ES-I3 (cell line): ENCODE data around the gene ATXN7L1.

ENCODE experiments used
- H3K36me3 ChIP-seq: 2 replicates; pipeline ENCODE4 v1.6.1; 2013; ENCODE audit warnings: mild to moderate bottlenecking, low read length, control low read depth, moderate library complexity; ENCODE audit not compliant: insufficient read depth
- H3K4me1 ChIP-seq: 2 replicates; pipeline ENCODE4 v1.6.1; 2013; ENCODE audit warnings: mild to moderate bottlenecking, control low read depth, low read length; ENCODE audit not compliant: insufficient read depth
- H3K9ac ChIP-seq: 2 replicates; pipeline ENCODE4 v1.6.1; 2013; ENCODE audit warnings: low read depth, mild to moderate bottlenecking, low read length, moderate library complexity
- H3K9me3 ChIP-seq: 2 replicates; pipeline ENCODE4 v1.6.1; 2013; ENCODE audit warnings: mild to moderate bottlenecking, low read length, moderate library complexity; ENCODE audit not compliant: control insufficient read depth, insufficient read depth

Gene ATXN7L1

DNA sequence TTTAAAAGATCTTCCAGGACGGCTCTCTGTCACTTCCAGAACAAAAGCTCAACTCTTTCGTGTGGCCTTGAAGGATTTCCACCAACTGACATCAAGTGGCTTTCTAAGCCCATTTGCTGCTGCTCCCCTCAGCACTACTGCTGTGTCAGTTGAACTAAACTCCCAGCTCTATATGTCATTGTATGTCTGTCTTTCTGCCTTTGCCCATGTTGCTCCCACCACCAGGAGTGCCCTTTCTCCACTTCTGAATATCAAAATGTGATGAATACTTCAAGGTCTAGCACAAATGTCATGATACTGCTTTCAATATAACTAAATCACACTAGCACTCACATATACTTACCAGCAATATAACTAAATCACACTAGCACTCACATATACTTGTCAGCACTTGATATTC lies 138.3 kb downstream of the ATXN7L1 start:
- H3K9me3 ChIP-seq = no peaks in the 10 kb centered on the region
- no peaks in the 10 kb centered on the region for H3K4me1 ChIP-seq
- no peak overlapping the region for H3K9ac ChIP-seq
- no peaks in the 10 kb centered on the region for H3K36me3 ChIP-seq

DNA sequence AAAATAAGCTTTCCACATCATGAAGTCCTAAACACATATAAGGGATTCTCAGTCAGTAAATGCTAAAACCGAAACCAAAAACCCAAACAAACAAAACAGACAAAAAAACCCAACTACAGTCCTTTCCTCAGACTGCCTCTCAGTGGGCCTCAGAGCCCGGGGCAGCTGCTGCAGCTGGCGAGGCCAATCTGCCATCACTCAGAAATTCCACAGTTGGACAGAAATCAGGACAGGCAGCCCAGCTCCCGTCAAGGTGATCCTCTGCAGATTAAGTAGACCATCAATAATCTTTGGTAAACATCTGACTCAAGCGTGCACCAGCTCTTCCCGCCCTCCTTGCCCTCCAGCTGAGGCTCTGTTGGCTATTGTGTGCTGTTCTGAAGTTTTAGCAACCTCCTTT lies 142.2 kb downstream of the ATXN7L1 start:
- no peaks in the 10 kb centered on the region for H3K36me3 ChIP-seq
- H3K9me3 ChIP-seq = no peaks in the 10 kb centered on the region
- no peaks in the 10 kb centered on the region for H3K4me1 ChIP-seq
- no peak overlapping the region for H3K9ac ChIP-seq

DNA sequence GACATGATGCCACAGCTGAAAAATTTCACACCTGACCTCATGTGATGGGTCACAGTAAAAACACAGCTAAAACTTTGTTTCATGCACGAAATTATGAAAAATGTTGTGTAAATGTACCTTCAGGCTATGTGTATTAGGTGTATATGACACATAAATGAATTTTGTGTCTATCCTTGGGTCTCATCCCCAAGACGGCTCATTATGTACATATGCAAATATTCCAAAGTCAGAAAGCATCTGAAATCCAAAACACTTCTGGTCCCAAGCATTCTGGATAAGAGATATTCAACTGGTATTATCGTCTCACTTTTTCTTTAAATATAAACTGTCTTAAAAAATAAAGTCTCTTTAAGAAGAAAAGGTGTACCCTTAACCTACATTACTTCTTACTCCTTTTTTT lies 145.4 kb downstream of the ATXN7L1 start:
- Histone ChIP-seq H3K36me3 (no peaks in the 10 kb centered on the region), H3K4me1 (no peaks in the 10 kb centered on the region), H3K9me3 (no peaks in the 10 kb centered on the region)

DNA sequence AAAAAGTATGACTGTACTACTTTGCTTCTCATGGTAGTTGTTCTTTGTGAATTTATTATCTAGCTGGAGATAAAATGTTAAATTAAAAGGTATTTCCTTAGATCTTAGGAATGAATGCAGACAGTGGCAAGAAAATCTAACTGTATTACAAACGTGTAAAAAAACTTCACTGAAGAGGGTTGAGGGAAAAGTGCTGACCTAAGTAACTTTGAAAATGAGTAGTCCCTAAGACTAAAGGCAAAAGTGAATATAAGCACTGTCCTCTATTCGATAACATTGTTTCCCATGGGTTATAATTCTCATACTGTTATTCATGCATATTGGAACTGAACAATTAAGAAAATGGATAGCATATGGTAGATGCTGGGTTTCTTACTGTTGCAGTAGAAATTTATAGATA lies 148.4 kb downstream of the ATXN7L1 start:
- no peak overlapping the region for H3K9ac ChIP-seq
- no peaks in the 10 kb centered on the region for H3K9me3 ChIP-seq
- H3K4me1 ChIP-seq = peaks cover 8% of the 10 kb centered on the region
- H3K36me3 ChIP-seq = no peaks in the 10 kb centered on the region

More for the DNA sequence above, 145.4 kb downstream of the ATXN7L1 start:
- no peak overlapping the region for H3K9ac ChIP-seq

DNA sequence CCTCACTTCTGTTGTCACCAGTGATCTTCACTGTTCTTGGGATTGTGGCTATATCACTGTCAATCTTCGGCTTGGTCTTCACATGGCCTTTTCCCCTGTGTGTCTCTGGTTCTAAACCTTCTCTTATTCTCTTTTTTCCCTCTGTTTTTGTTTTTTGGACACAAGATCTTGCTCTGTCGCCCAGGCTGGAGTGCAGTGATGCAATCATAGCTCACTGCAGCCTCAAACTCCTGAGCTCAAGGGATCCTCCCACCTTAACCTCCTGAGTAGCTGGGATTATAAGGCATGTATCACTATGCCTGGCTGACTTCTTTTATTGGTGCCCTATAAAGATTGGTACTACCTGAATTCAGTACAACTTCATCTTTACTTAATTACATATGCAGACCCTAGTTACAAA lies 151.7 kb downstream of the ATXN7L1 start:
- H3K4me1 ChIP-seq = peaks cover 21% of the 10 kb centered on the region
- no peaks in the 10 kb centered on the region for H3K36me3 ChIP-seq
- no peaks in the 10 kb centered on the region for H3K9me3 ChIP-seq
- no peak overlapping the region for H3K9ac ChIP-seq

DNA sequence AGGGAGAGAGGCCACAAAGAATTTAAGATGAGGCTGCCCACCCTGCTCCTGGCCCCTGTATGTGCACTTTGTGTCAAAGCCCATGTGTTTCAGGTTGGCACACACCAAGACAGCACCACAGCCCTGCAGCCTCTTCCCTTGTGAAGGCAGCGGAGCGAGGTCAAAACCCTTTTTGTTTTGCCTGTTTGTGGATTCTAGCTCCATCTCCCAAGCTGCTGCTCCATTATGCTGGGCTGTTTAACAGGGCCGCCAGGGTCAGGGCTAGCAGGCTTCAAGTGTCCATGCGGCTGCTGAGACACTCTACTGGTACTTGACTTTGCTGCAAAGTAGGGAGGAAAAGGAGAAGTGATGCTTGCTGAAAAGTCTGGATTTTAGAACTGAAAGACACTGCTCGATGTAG lies 152.8 kb downstream of the ATXN7L1 start:
- no peaks in the 10 kb centered on the region for H3K36me3 ChIP-seq
- H3K9me3 ChIP-seq = no peaks in the 10 kb centered on the region
- no peak overlapping the region for H3K9ac ChIP-seq
- peaks cover 31% of the 10 kb centered on the region for H3K4me1 ChIP-seq

DNA sequence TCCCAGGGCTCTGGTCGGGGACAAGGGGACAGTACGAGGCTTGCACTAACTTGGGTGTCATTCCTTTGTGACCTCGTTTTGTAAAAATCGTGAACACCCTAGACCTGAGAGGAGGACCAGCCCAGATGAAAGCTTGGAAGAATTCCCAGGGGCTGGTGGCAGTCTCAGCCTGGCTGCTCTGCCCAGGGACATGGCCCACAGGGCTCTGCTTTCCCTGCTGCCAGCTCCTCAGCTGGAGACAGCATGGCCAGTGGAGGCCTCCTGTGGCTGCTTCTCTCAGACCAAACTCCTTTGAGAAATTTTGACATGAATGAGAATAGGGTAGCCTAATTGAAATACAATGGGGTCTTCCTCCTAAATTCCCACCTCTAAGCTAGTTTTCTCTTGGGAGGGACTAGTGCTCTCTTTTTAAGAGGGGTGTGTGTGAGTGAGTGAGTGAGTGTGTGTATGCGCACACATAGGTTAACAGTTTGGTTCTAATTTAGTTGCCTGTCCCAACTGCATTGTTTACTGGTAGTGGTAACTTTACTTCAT lies 154.8 kb downstream of the ATXN7L1 start:
- Histone ChIP-seq H3K9ac (no peak overlapping the region), H3K36me3 (no peaks in the 10 kb centered on the region), H3K4me1 (peaks cover 31% of the 10 kb centered on the region), H3K9me3 (no peaks in the 10 kb centered on the region)

DNA sequence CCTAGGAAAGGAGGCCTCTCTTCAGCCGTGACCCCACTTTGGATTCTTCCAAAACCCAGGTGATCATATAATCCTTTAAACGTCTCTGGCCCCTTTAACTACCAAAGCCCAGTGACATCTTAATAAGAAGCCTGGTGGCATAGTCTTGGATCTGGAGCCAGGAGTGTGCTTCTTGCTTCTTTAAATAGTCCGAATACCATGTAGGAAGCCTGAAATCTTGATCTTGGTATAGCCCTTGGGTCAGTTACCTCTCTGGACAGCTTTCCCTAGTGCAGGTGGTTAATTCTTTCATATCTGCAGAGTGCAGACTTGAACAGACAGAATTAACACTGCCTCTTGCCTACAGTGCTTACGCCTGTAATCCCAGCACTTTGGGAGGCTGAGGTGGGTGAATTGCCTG lies 156.5 kb downstream of the ATXN7L1 start:
- no peak overlapping the region for H3K9ac ChIP-seq
- H3K36me3 ChIP-seq = no peaks in the 10 kb centered on the region
- peaks cover 31% of the 10 kb centered on the region for H3K4me1 ChIP-seq
- no peaks in the 10 kb centered on the region for H3K9me3 ChIP-seq

DNA sequence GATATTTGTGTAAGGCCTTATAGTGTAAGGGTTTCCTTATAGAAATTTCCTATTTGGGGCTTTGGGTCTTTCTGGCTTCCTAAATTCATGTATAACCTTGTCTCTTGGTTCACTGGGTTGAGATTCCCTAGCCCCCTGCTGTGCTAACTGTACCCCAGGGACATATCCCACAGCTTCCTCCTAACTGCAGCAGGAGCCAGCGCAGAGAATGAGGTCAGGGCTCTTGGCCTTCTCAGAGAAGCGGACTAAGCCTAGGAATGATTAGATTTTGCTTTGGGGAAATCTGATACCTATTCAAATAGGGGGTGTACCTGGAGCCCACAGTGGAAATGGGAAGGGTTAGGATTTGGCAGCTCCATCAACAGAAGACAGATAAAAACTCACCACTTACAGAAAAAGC lies 157.0 kb downstream of the ATXN7L1 start:
- Histone ChIP-seq H3K9me3 (0 out of 2 replicates have a peak, but pooled peaks cover 1% of the 10 kb centered on the region), H3K36me3 (no peaks in the 10 kb centered on the region; the same call in 1 of the 2 replicates), H3K9ac (no peak overlapping the region)

DNA sequence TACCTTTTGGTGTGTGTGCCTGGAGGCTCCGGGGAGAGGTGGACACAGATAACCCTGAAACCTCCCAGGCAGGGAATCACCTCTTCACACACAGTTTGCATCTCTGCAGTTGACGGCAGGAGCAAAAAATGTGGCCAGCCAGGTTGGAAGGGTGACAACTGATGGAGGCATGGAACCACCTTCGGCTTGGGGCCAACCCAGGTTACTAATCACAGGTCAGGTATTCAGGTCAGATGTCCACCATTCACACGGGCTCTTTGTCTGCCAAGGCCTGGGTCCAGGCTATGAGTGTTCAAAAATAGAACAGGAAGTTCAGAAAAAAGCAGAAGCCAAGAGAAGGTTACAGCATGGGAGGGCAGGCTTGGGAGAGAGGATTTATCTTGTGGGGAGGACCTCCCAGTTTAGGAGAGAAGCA lies 157.9 kb downstream of the ATXN7L1 start:
- Histone ChIP-seq H3K9me3 (peaks cover 9% of the 10 kb centered on the region; the same call in 1 of the 2 replicates), H3K9ac (no peak overlapping the region), H3K4me1 (peaks cover 27% of the 10 kb centered on the region), H3K36me3 (no peaks in the 10 kb centered on the region; the same call in 1 of the 2 replicates)

More for the DNA sequence above, 157.0 kb downstream of the ATXN7L1 start:
- H3K4me1 ChIP-seq = peaks cover 31% of the 10 kb centered on the region

DNA sequence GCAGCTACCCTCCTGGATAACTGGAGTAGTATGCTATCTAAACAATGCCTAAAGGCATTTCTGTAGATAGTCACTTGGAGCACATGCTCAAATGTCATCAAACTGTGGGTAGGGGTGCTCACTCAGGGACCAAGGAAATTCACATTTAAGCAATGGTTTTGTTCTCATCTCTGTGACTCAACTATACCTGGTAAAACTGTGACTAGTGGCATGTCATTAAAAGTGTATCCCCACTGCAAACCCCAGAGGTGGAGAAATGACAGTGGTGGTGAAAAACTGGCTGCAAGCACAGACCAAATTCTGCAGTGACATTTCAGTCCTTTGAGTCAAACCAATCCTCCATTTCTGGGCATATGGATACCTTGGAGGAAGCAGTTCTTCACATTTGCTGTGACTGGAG lies 160.9 kb downstream of the ATXN7L1 start:
- H3K9me3 ChIP-seq = peaks cover 31% of the 10 kb centered on the region
- H3K9ac ChIP-seq = no peak overlapping the region
- H3K36me3 ChIP-seq = no peaks in the 10 kb centered on the region; the same call in 1 of the 2 replicates
- H3K4me1 ChIP-seq = peaks cover 15% of the 10 kb centered on the region

DNA sequence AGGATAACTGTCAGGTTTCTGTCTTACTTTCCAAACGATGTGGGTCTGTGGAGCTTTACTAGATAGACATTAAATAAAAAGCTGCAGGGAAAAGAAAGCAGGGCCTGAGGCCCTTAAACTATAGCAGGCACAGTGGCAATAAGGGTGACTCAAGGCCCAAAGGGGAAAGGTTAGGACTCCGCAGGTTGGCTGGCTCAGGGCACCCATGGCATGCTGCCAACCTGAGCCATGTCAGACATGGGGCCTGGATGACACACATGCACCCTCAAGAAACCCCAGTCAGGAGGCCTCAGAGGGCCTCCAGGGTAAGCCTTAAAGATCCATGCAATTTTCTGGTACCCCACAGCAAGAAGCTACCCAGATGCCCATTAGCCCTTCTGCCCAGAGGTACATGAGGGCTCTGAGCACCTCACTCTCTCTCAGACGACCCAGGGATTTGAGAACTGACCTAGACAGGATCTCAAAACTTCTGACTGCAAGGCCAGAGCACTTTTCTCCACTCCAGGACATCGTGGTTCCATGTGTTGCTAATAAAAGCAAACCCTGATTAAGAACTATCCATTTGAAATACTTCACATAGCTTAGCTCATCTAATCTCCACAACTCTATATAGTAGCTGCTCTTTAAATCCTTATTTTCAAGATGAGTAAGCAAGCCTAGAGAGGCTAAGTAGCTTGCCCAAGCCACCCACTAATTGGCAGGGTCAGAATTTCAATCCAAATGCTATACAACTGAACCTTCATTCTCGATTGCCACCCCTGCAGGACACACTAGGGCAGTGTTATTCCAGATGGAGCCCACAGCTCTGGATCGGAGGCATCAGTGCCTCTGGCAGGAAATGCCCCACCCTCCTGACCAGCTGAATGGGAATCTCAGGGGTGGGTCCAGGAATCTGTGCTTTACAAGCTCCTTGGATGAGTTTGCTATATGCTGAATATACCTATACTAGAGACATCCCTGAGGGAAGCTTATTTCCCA lies 162.6 kb downstream of the ATXN7L1 start:
- Histone ChIP-seq H3K4me1 (0 out of 2 replicates have a peak, but pooled peaks cover 1% of the 10 kb centered on the region), H3K9ac (no peak overlapping the region), H3K36me3 (no peaks in the 10 kb centered on the region; the same call in 1 of the 2 replicates), H3K9me3 (peaks cover 31% of the 10 kb centered on the region)

DNA sequence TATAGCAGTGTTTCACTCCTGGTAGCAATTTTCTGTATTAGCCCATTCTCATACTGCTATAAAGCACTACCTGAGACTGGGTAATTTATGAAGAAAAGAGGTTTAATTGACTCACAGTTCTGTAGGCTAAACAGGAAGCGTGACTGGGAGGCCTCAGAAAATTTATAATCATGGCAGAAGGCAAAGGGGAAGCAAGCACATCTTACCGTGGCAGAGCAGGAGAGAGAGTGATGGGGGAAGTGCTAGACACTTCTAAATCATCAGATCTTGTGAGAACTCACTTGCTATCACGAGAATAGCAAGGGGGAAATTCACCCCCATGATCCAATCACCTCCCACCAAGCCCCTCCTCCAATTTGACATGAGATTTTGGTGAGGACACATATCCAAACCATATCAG lies 163.5 kb downstream of the ATXN7L1 start:
- Histone ChIP-seq H3K9ac (no peak overlapping the region), H3K36me3 (no peaks in the 10 kb centered on the region; the same call in 1 of the 2 replicates), H3K4me1 (no peaks in the 10 kb centered on the region), H3K9me3 (peaks cover 31% of the 10 kb centered on the region)

DNA sequence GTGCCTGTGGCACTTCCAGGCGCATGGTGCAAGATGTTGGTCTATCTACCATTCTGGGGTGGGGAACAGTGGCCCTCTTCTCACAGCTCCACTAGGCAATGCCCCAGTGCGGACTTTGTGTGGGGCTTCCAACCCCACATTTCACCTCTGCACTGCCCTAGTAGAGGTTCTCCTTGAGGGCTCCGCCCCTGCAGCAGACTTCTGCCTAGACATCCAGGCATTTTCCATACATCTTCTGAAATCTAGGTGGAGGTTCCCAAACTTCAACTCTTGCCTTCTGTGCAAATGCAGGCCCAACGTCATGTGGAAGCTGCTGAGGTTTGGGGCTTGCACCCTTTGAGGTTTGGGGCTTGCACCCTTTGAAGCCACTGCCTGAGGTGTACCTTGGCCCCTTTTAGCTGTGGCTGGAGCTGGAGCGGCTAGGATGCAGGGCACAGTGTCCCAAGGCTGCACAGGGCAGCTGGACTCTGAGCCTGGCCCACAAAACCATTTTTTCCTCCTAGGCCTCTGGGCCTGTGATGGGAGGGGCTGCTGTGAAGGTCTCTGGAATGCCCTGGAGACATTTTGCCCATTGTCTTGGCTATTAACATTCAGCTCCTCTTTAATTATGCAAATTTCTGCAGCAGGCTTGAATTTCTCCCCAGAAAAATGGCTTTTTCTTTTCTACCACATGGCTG lies 164.5 kb downstream of the ATXN7L1 start:
- Histone ChIP-seq H3K4me1 (no peaks in the 10 kb centered on the region), H3K9me3 (peaks cover 31% of the 10 kb centered on the region), H3K36me3 (no peaks in the 10 kb centered on the region; the same call in 1 of the 2 replicates)

More for the DNA sequence above, 164.5 kb downstream of the ATXN7L1 start:
- no peak overlapping the region for H3K9ac ChIP-seq
